Thyroid gland (tissue), 4 donors: Measurements from ENCODE around the gene DEFB128. TPM values are rescaled to one million over a fixed set of nuclear protein-coding genes. Genes with fewer than 3 reads are reported as not detected.

ENCODE experiments used
- DNase-seq, 2 donors: peaks; one replicate each; pipeline ENCODE4 v3.0.0-alpha.2; 2019
- H3K27ac ChIP-seq, 3 donors: fragments of 200-600 bp; sonication (generic); 1 replicate in 2 of 3; 2 replicates in 1 of 3; pipeline ENCODE4 v1.5.1; 2016 to 2019; ENCODE audit warnings: mild to moderate bottlenecking in 1 of 3, moderate library complexity in 1 of 3
- H3K27me3 ChIP-seq: fragments of 200-600 bp; sonication (generic); one replicate; pipeline ENCODE4 v1.5.1; 2019
- H3K36me3 ChIP-seq, 2 donors: fragments of 200-600 bp; sonication (generic); one replicate each; pipeline ENCODE4 v1.5.1; 2016 to 2019
- H3K4me1 ChIP-seq, 2 donors: fragments of 200-600 bp; sonication (generic); one replicate each; pipeline ENCODE4 v1.5.1; 2017 to 2019
- H3K4me3 ChIP-seq, 3 donors: fragments of 200-600 bp; sonication (generic); replicated peaks in 1 of 3; 1 replicate in 2 of 3; 2 replicates in 1 of 3; pipeline ENCODE4 v1.5.1; 2016; ENCODE audit warnings: mild to moderate bottlenecking in 1 of 3
- H3K9me3 ChIP-seq: fragments of 200-600 bp; sonication (generic); one replicate; pipeline ENCODE4 v1.5.1; 2017
- CTCF ChIP-seq, 6 experiments: fragments of 200-600 bp in 3 of 6; fragments of 450-650 bp in 3 of 6; sonication (generic) in 3 of 6; IDR thresholded peaks; one replicate each; pipeline ENCODE4 v1.5.1; 2016 to 2019; ENCODE audit warnings: antibody characterized with exemption in 6 of 6, mild to moderate bottlenecking in 2 of 6, inconsistent platforms in 1 of 6, moderate library complexity in 1 of 6
- POLR2A ChIP-seq, 2 donors: fragments of 450-650 bp; IDR thresholded peaks; one replicate each; pipeline ENCODE4 v1.6.1; 2017; ENCODE audit warnings: antibody characterized with exemption in 2 of 2, mild to moderate bottlenecking in 2 of 2, moderate library complexity in 1 of 2
- WGBS, 2 donors: methylation state at CpG; one replicate each; pipeline ENCODE4 v1.1.5; 2017; 5-methylcytosine and 5-hydroxymethylcytosine counted together
- intact Hi-C: fragments of 100-400 bp; cut with DNase I; formaldehyde crosslinking; loops from one replicate; pipeline ENCODE4 v1.15.1; 2023
- total RNA-seq, 4 donors: library from RNA; depleted of rRNA; stranded (reverse); fragments of >200 nt; gene quantifications; one replicate each; pipeline ENCODE4 v1.2.3, GENCODE V29; 2016

The DEFB128 gene
- total RNA-seq, 4 donors from 2014 or later = not detected

- Histone ChIP-seq H3K4me1 (no peaks in the 10 kb centered on the region), H3K4me3 (no peak overlapping the region), H3K27ac (no peak overlapping the region), H3K27me3 (no peaks in the 10 kb centered on the region), H3K9me3 (no peaks in the 10 kb centered on the region), H3K36me3 (no peaks in the 10 kb centered on the region)
- WGBS, 2 donors = 45 to 51% methylated on average over 3 of the region's 3 CpGs
- no peak for DNase-seq
- TF ChIP-seq CTCF (IDR thresholded peaks at IDR 0.05) (no peak), POLR2A (IDR thresholded peaks at IDR 0.05) (no peak)
- intact Hi-C loops = no loop called here
These were observed 24.9 kb downstream of the DEFB128 start for GRCh38 chr20:164618-165017.

- Histone ChIP-seq H3K27ac (no peak within 1 kb of the TSS), H3K4me1 (no peaks in the 10 kb centered on the region), H3K4me3 (no peak within 1 kb of the TSS), H3K9me3 (no peaks in the 10 kb centered on the region), H3K36me3 (no peaks in the 10 kb centered on the region), H3K27me3 (no peaks in the 10 kb centered on the region)
- intact Hi-C loops = no loop called here
- WGBS, 2 donors = 70 to 84% methylated on average over 5 of the region's 5 CpGs
- TF ChIP-seq CTCF (IDR thresholded peaks at IDR 0.05) (no peak), POLR2A (IDR thresholded peaks at IDR 0.05) (no peak)
- no peak for DNase-seq
These were observed 32.4 kb downstream of the DEFB128 start, which contains the start of gene DEFB127 for GRCh38 chr20:157154-157553. Gene DEFB127 (plus strand): TSS chr20:157454. CDS start chr20:157545, 91 bp downstream.

GRCh38 chr20:152131-152530 lies 37.4 kb downstream of the DEFB128 start:
- no peak overlapping the region for H3K4me3 ChIP-seq

GRCh38 chr20:145877-146276 lies 43.6 kb downstream of the DEFB128 start:
- intact Hi-C loops = no loop called here
- Histone ChIP-seq H3K9me3 (no peaks in the 10 kb centered on the region), H3K4me3 (no peak overlapping the region), H3K27me3 (no peaks in the 10 kb centered on the region), H3K27ac (no peak overlapping the region), H3K36me3 (no peaks in the 10 kb centered on the region), H3K4me1 (no peaks in the 10 kb centered on the region)
- no peak for DNase-seq
- WGBS, 2 donors = 58% methylated on average over 2 of the region's 2 CpGs
- TF ChIP-seq POLR2A (IDR thresholded peaks at IDR 0.05) (no peak), CTCF (IDR thresholded peaks at IDR 0.05) (no peak)

More at GRCh38 chr20:152131-152530, 37.4 kb downstream of the DEFB128 start:
- Histone ChIP-seq H3K36me3 (no peaks in the 10 kb centered on the region), H3K27me3 (no peaks in the 10 kb centered on the region), H3K9me3 (no peaks in the 10 kb centered on the region), H3K4me1 (no peaks in the 10 kb centered on the region), H3K27ac (no peak overlapping the region)
- TF ChIP-seq POLR2A (IDR thresholded peaks at IDR 0.05) (no peak), CTCF (IDR thresholded peaks at IDR 0.05) (no peak)
- intact Hi-C loops = no loop called here
- no peak for DNase-seq
- 82 to 87% methylated on average over 1 of the region's 1 CpG for WGBS, 2 donors

- Histone ChIP-seq H3K9me3 (no peaks in the 10 kb centered on the region), H3K4me3 (no peak within 1 kb of the TSS), H3K36me3 (no peaks in the 10 kb centered on the region), H3K27me3 (no peaks in the 10 kb centered on the region), H3K27ac (no peak within 1 kb of the TSS), H3K4me1 (no peaks in the 10 kb centered on the region)
- no peak for TF ChIP-seq POLR2A (IDR thresholded peaks at IDR 0.05)
- TF ChIP-seq CTCF (IDR thresholded peaks at IDR 0.05) = no peak
- WGBS, 2 donors = 52 to 70% methylated on average over 1 of the region's 1 CpG
- no peak for DNase-seq
- intact Hi-C loops = no loop called here
These were observed 47.2 kb downstream of the DEFB128 start, which contains the start of gene DEFB126 for GRCh38 chr20:142290-142689. Gene DEFB126 (plus strand): TSS chr20:142590. CDS start chr20:142629, 39 bp downstream.

Other genes with a start within 250 kb of the DEFB128 start
- gene DEFB125, start 102.0 kb downstream of the DEFB128 start, total RNA-seq = not detected
- gene DEFB126, start 47.1 kb downstream of the DEFB128 start, total RNA-seq = not detected
- not detected for gene DEFB127, start 32.3 kb downstream of the DEFB128 start, total RNA-seq
- not detected for gene DEFB129, start 37.5 kb upstream of the DEFB128 start, total RNA-seq
- gene DEFB132, start 68.0 kb upstream of the DEFB128 start, total RNA-seq = not detected
- gene C20orf96, start 101.0 kb upstream of the DEFB128 start, total RNA-seq = 1 to 10 TPM; 4.1 to 9.5 (median 7.0) TPM
- 10 to 100 TPM; 20.2 to 28.4 (median 22.3) TPM for gene ZCCHC3, start 107.9 kb upstream of the DEFB128 start, total RNA-seq
- gene SOX12, start 135.8 kb upstream of the DEFB128 start, total RNA-seq = 10 to 100 TPM in 1 of 4 donors, 1 to 10 TPM in 3; 7.1 to 12.9 (median 9.0) TPM
- gene NRSN2, start 157.4 kb upstream of the DEFB128 start, total RNA-seq = 10 to 100 TPM; 29.8 to 56.7 (median 42.4) TPM
- 10 to 100 TPM in 2 of 4 donors, 1 to 10 TPM in 2; 6.1 to 16.5 (median 8.1) TPM for gene TRIB3, start 191.0 kb upstream of the DEFB128 start, total RNA-seq
- 10 to 100 TPM; 49.2 to 90.2 (median 71.0) TPM for gene RBCK1, start 218.6 kb upstream of the DEFB128 start, total RNA-seq